ENCODE measurements around the gene IL10RB.
A peak's percentile ranks its signal among the peaks of the same experiment; 100 is the strongest.

Gene IL10RB

GRCh38 chr21:33302796-33303195 lies 36.6 kb downstream of the IL10RB start:
- Histone ChIP-seq H3K27ac (replicated peaks) (no peak overlapping the region), H3K4me3 (replicated peaks; ENCODE audit: insufficient read depth, low read length) (no peak overlapping the region), H3K27me3 (ENCODE audit: insufficient read depth, poor library complexity, severe bottlenecking) (no peaks in the 10 kb centered on the region)
- TF ChIP-seq SPI1 (IDR thresholded peaks at IDR 0.05; ENCODE audit: borderline replicate concordance, low read depth) (no peak), POLR2AphosphoS5 (IDR thresholded peaks at IDR 0.05; ENCODE audit: low read depth) (no peak), GABPA (IDR thresholded peaks at IDR 0.05; ENCODE audit: low read depth) (no peak)
- no peak for DNase-seq (ENCODE audit: low read depth in 1 of 2, low spot score in 1 of 2)

- no peak for DNase-seq (ENCODE audit: low read depth in 1 of 2, low spot score in 1 of 2)
- Histone ChIP-seq H3K27me3 (ENCODE audit: insufficient read depth, poor library complexity, severe bottlenecking) (no peaks in the 10 kb centered on the region), H3K4me3 (replicated peaks; ENCODE audit: insufficient read depth, low read length) (no peak overlapping the region), H3K27ac (replicated peaks) (peak overlapping the region; percentile 67)
- TF ChIP-seq REST (IDR thresholded peaks at IDR 0.05; ENCODE audit: insufficient replicate concordance, low read depth) (no peak), SPI1 (IDR thresholded peaks at IDR 0.05; ENCODE audit: borderline replicate concordance, low read depth) (no peak), CTCF (IDR thresholded peaks at IDR 0.05; ENCODE audit: insufficient read depth, low read length) (no peak), POLR2AphosphoS5 (IDR thresholded peaks at IDR 0.05; ENCODE audit: low read depth) (no peak)
Measured at GRCh38 chr21:33305344-33305671, 39.1 kb downstream of the IL10RB start.

- H3K27ac ChIP-seq (replicated peaks), result no peak overlapping the region
- no peaks in the 10 kb centered on the region for H3K27me3 ChIP-seq (ENCODE audit: insufficient read depth, poor library complexity, severe bottlenecking)
- DNase-seq (ENCODE audit: low read depth in 1 of 2, low spot score in 1 of 2), result no peak
- no peak for TF ChIP-seq CTCF (IDR thresholded peaks at IDR 0.05; ENCODE audit: insufficient read depth, low read length)
- TF ChIP-seq SPI1 (IDR thresholded peaks at IDR 0.05; ENCODE audit: borderline replicate concordance, low read depth), result no peak
- no peak for TF ChIP-seq GABPA (IDR thresholded peaks at IDR 0.05; ENCODE audit: low read depth)
- no peak for TF ChIP-seq POLR2AphosphoS5 (IDR thresholded peaks at IDR 0.05; ENCODE audit: low read depth)
- no peak for TF ChIP-seq REST (IDR thresholded peaks at IDR 0.05; ENCODE audit: insufficient replicate concordance, low read depth)
- no peak overlapping the region for H3K4me3 ChIP-seq (replicated peaks; ENCODE audit: insufficient read depth, low read length)
Measured at GRCh38 chr21:33305938-33306337, 39.8 kb downstream of the IL10RB start.

GRCh38 chr21:33308586-33309490 lies 42.7 kb downstream of the IL10RB start:
- no peak overlapping the region for H3K4me3 ChIP-seq (replicated peaks; ENCODE audit: insufficient read depth, low read length)
- no peak overlapping the region for H3K27ac ChIP-seq (replicated peaks)
- TF ChIP-seq CTCF (IDR thresholded peaks at IDR 0.05; ENCODE audit: insufficient read depth, low read length) (no peak), REST (IDR thresholded peaks at IDR 0.05; ENCODE audit: insufficient replicate concordance, low read depth) (no peak), SPI1 (IDR thresholded peaks at IDR 0.05; ENCODE audit: borderline replicate concordance, low read depth) (no peak), POLR2AphosphoS5 (IDR thresholded peaks at IDR 0.05; ENCODE audit: low read depth) (peak; percentile 92)
- DNase-seq (ENCODE audit: low read depth in 1 of 2, low spot score in 1 of 2), result peak; percentile 69 to 88
- H3K27me3 ChIP-seq (ENCODE audit: insufficient read depth, poor library complexity, severe bottlenecking), result no peaks in the 10 kb centered on the region

All from HL-60 (cell line).